Activated B cell treated with CpG ODN at 0.5 μM for 24 hours (primary cell): ENCODE results near the gene HEPHL1. TPM values are rescaled to one million over a fixed set of nuclear protein-coding genes. Genes with fewer than 3 reads are reported as not detected.

Experiments
- ATAC-seq: fragments of 200-7000 bp; cut with Tn5 transposase; one replicate; pipeline ENCODE4 v1.10.0; 2021; ENCODE audit warnings: low read depth, mild to moderate bottlenecking, moderate library complexity
- CTCF ChIA-PET: fragments of 350-600 bp; sonication (Branson Sonifier 250); formaldehyde crosslinking; loops from one replicate; lab custom pipeline; 2021; ENCODE audit warnings: antibody characterized with exemption; lab: Charles Lee
- POLR2A ChIA-PET: fragments of 350-600 bp; sonication (Branson Sonifier 250); formaldehyde crosslinking; loops from one replicate; lab custom pipeline; 2021; ENCODE audit warnings: antibody characterized with exemption; lab: Charles Lee
- DNase-seq: peaks from one replicate; pipeline ENCODE4 v3.0.0; 2022
- H3K27ac Mint-ChIP-seq: one replicate; pipeline ENCODE4 v1.8.0; 2020; ENCODE audit warnings: mixed read lengths
- H3K27me3 Mint-ChIP-seq: one replicate; pipeline ENCODE4 v1.8.0; 2021; ENCODE audit warnings: mixed read lengths
- H3K36me3 Mint-ChIP-seq: one replicate; pipeline ENCODE4 v1.8.0; 2021; ENCODE audit warnings: low read depth, mixed read lengths
- H3K4me1 Mint-ChIP-seq: one replicate; pipeline ENCODE4 v1.8.0; 2021; ENCODE audit warnings: mixed read lengths
- H3K4me3 Mint-ChIP-seq: one replicate; pipeline ENCODE4 v1.8.0; 2020; ENCODE audit warnings: mild to moderate bottlenecking, mixed read lengths
- H3K9me3 Mint-ChIP-seq: one replicate; pipeline ENCODE4 v1.8.0; 2020; ENCODE audit warnings: mixed read lengths
- intact Hi-C: fragments of 100-400 bp; cut with micrococcal nuclease; formaldehyde crosslinking; loops from one replicate; pipeline ENCODE4 v1.15.1; 2024
- total RNA-seq: library from RNA; stranded (reverse); gene quantifications from 2 replicates; pipeline ENCODE4 v1.2.3, GENCODE V29; 2022
- TF ChIP-seq, protein P1 (sequence below): fragments of 200-600 bp; IDR thresholded peaks from one replicate; pipeline ENCODE4 v1.8.0; 2022; ENCODE audit warnings: antibody characterized with exemption, mild to moderate bottlenecking

HEPHL1 gene
- total RNA-seq, 1 donor from 2014 or later, result not detected

DNA sequence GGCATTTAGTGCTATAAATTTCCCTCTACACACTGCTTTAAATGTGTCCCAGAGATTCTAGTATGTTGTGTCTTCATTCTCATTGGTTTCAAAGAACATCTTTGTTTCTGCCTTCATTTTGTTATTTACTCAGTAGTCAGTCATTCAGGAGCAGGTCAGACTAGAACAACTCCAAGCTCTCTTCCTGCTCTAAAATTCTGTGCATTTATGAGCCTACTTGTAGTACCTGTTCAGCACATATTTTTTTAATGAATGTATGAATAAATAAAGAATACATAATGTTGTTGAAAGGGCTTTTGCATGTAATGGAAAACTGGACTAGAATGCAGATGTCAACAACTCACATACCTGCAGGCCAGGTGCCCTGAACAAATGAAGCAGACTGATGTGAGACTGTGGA lies 13.7 kb upstream of the HEPHL1 start:
- Mint-ChIP-seq H3K27me3 (peaks cover 3% of the 10 kb centered on the region), H3K4me1 (no peaks in the 10 kb centered on the region), H3K9me3 (no peaks in the 10 kb centered on the region), H3K4me3 (no peak overlapping the region), H3K36me3 (no peaks in the 10 kb centered on the region), H3K27ac (no peak overlapping the region)
- ChIA-PET CTCF (no interaction called here), POLR2A (no interaction called here)
- DNase-seq (no peak), ATAC-seq (no peak)
- TF ChIP-seq, protein P1, sequence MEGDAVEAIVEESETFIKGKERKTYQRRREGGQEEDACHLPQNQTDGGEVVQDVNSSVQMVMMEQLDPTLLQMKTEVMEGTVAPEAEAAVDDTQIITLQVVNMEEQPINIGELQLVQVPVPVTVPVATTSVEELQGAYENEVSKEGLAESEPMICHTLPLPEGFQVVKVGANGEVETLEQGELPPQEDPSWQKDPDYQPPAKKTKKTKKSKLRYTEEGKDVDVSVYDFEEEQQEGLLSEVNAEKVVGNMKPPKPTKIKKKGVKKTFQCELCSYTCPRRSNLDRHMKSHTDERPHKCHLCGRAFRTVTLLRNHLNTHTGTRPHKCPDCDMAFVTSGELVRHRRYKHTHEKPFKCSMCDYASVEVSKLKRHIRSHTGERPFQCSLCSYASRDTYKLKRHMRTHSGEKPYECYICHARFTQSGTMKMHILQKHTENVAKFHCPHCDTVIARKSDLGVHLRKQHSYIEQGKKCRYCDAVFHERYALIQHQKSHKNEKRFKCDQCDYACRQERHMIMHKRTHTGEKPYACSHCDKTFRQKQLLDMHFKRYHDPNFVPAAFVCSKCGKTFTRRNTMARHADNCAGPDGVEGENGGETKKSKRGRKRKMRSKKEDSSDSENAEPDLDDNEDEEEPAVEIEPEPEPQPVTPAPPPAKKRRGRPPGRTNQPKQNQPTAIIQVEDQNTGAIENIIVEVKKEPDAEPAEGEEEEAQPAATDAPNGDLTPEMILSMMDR, result no peak
- intact Hi-C loops, result no loop called here

DNA sequence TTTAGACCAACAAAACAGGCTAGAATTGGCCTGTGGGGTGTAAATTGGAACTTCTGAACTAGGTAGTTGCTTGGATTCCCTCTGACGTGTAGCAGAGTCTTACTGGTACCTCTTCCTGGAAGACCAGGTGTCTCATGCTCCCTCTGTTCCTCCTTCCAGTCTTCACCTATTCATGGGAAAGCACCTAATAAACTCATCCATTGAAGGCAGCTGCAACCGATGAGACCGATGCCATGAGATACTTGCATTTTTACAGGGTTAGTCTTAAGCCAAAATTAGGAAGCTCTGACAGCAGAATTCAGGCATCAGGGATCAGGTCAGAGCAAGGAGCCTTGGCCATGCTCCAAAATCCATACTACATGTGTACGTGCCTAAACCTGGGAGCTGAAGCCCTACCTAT lies 13.2 kb upstream of the HEPHL1 start:
- no peaks in the 10 kb centered on the region for H3K9me3 Mint-ChIP-seq
- intact Hi-C loops, result no loop called here
- H3K27ac Mint-ChIP-seq, result no peak overlapping the region
- ATAC-seq (no peak), DNase-seq (no peak)
- no peaks in the 10 kb centered on the region for H3K4me1 Mint-ChIP-seq
- CTCF ChIA-PET, result no interaction called here
- POLR2A ChIA-PET, result no interaction called here
- TF ChIP-seq, protein P1, result no peak
- H3K4me3 Mint-ChIP-seq, result no peak overlapping the region
- H3K36me3 Mint-ChIP-seq, result no peaks in the 10 kb centered on the region
- peaks cover 3% of the 10 kb centered on the region for H3K27me3 Mint-ChIP-seq

DNA sequence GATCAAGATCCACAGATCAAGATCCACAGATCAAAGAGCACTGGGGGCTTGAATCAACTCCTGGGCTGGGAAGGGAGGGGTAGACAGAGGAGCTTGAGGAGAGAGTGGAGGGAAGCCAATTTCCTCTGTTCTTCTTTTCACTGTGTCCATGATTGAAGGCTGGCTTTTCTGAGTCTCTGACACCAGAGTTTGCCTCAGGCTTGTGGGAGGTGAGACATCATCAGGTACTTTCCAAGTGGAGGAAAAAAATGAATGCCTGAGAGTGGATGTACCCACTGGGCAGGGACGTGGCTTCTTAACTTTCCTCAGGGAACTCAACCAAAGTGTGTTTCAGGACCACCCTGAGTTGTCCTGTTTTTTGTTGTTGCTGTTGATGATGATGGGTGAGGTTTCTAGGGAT lies 11.0 kb upstream of the HEPHL1 start:
- ATAC-seq, result no peak
- H3K27me3 Mint-ChIP-seq, result peaks cover 3% of the 10 kb centered on the region
- intact Hi-C loops, result no loop called here
- no peak overlapping the region for H3K27ac Mint-ChIP-seq
- H3K9me3 Mint-ChIP-seq, result peaks cover 4% of the 10 kb centered on the region
- CTCF ChIA-PET, result no interaction called here
- H3K4me3 Mint-ChIP-seq, result no peak overlapping the region
- POLR2A ChIA-PET, result no interaction called here
- no peaks in the 10 kb centered on the region for H3K36me3 Mint-ChIP-seq
- DNase-seq, result no peak
- H3K4me1 Mint-ChIP-seq, result no peaks in the 10 kb centered on the region
- TF ChIP-seq, protein P1, result no peak

- no peak overlapping the region for H3K27ac Mint-ChIP-seq
- intact Hi-C loops, result no loop called here
Measured at GRCh38 chr11:94011478-94011877, 9.7 kb upstream of the HEPHL1 start.

DNA sequence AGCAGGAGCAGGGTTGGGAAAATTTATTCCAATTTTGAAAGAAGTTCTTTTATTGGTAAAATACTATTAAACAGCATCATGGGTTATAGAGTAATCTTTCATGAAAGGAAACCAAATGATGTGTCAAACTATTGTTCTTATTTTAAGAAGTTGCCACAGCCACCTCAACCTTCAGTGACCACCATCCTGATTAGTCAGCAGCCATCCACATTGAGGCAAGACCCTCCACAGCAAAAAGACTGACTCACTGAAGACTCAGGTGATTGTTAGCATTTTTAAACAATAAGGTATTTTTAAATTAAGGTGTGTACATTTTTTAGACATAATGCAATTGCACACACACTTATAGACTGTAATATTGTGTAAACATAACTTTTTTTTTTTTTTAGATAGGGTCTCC lies 3.7 kb upstream of the HEPHL1 start:
- CTCF ChIA-PET, result no interaction called here
- POLR2A ChIA-PET, result no interaction called here
- intact Hi-C loops, result no loop called here
- H3K4me1 Mint-ChIP-seq, result no peaks in the 10 kb centered on the region
- H3K36me3 Mint-ChIP-seq, result no peaks in the 10 kb centered on the region
- ATAC-seq, result no peak
- H3K4me3 Mint-ChIP-seq, result no peak overlapping the region
- peaks cover 10% of the 10 kb centered on the region for H3K9me3 Mint-ChIP-seq
- TF ChIP-seq, protein P1, result no peak
- no peak for DNase-seq
- no peak overlapping the region for H3K27ac Mint-ChIP-seq
- no peaks in the 10 kb centered on the region for H3K27me3 Mint-ChIP-seq

More at GRCh38 chr11:94011478-94011877, 9.7 kb upstream of the HEPHL1 start:
- Mint-ChIP-seq H3K4me1 (no peaks in the 10 kb centered on the region), H3K4me3 (no peak overlapping the region), H3K27me3 (peaks cover 3% of the 10 kb centered on the region), H3K9me3 (peaks cover 10% of the 10 kb centered on the region), H3K36me3 (no peaks in the 10 kb centered on the region)
- DNase-seq, result no peak
- ChIA-PET POLR2A (no interaction called here), CTCF (no interaction called here)
- TF ChIP-seq, protein P1, result no peak
- no peak for ATAC-seq
